ENCODE data around the gene BTN1A1. TPM values are rescaled to one million over a fixed set of nuclear protein-coding genes. Genes with fewer than 3 reads are reported as not detected.

Gene BTN1A1
- total RNA-seq, 1 experiment from 2014 or later: 0.15 TPM

- DNase-seq (ENCODE audit: low spot score) (no peak), ATAC-seq (no peak)
- TF ChIP-seq ZNF671 (CRISPR knock-in tag; IDR thresholded peaks at IDR 0.05): no peak
- no peak for TF ChIP-seq AFF4 (CRISPR knock-in tag; IDR thresholded peaks at IDR 0.05; ENCODE audit: borderline replicate concordance)
- no peak for TF ChIP-seq ATF1 (CRISPR knock-in tag; IDR thresholded peaks at IDR 0.05)
- TF ChIP-seq ZBTB43 (CRISPR knock-in tag; IDR thresholded peaks at IDR 0.05): no peak
- TF ChIP-seq MYBL2 (CRISPR knock-in tag; IDR thresholded peaks at IDR 0.05): no peak
- TF ChIP-seq STAT6 (CRISPR knock-in tag; conservative IDR thresholded peaks at IDR 0.05; ENCODE audit: low read depth): no peak
- no peak for TF ChIP-seq HMGA2 (CRISPR knock-in tag; IDR thresholded peaks at IDR 0.05)
- TF ChIP-seq ZNF121 (CRISPR knock-in tag; IDR thresholded peaks at IDR 0.05): no peak
- TF ChIP-seq ZNF423 (CRISPR knock-in tag; IDR thresholded peaks at IDR 0.05): no peak
- TF ChIP-seq AR (CRISPR knock-in tag; IDR thresholded peaks at IDR 0.05): no peak
- no peak for TF ChIP-seq ZNF281 (CRISPR knock-in tag; IDR thresholded peaks at IDR 0.05)
- TF ChIP-seq TCF7 (CRISPR knock-in tag; IDR thresholded peaks at IDR 0.05; ENCODE audit: low read depth): no peak
- no peak for TF ChIP-seq TP53 (CRISPR knock-in tag; IDR thresholded peaks at IDR 0.05)
- no peak for TF ChIP-seq USF2 (CRISPR knock-in tag; IDR thresholded peaks at IDR 0.05)
- TF ChIP-seq KAT7 (CRISPR knock-in tag; IDR thresholded peaks at IDR 0.05; ENCODE audit: borderline replicate concordance): no peak
- ChIA-PET CTCF (interaction anchor here (0.6 to 3.8 kb wide), 2 partner anchors 20 to 194 kb away, joined by 3 to 19 read pairs; no protein-coding TSS in a partner anchor), POLR2A (no interaction called here)
- Mint-ChIP-seq H3K4me3 (0 out of 2 replicates have a peak overlapping the region, but pooled peaks have one; percentile 21), H3K27me3 (ENCODE audit: low read depth) (no peaks in the 10 kb centered on the region), H3K27ac (peak overlapping the region; percentile 92), H3K36me3 (no peaks in the 10 kb centered on the region), H3K9me3 (no peaks in the 10 kb centered on the region), H3K4me1 (peaks cover 36% of the 10 kb centered on the region)
Observed at GRCh38 chr6:26534681-26535465, 34.8 kb downstream of the BTN1A1 start.

Measured in WTC11 (cell line).